ENCODE data around the gene RASSF1. TPM values are rescaled to one million over a fixed set of nuclear protein-coding genes. Genes with fewer than 3 reads are reported as not detected.

Gene RASSF1
- total RNA-seq, 1 donor from 2014 or later, result 39.5 TPM

DNA sequence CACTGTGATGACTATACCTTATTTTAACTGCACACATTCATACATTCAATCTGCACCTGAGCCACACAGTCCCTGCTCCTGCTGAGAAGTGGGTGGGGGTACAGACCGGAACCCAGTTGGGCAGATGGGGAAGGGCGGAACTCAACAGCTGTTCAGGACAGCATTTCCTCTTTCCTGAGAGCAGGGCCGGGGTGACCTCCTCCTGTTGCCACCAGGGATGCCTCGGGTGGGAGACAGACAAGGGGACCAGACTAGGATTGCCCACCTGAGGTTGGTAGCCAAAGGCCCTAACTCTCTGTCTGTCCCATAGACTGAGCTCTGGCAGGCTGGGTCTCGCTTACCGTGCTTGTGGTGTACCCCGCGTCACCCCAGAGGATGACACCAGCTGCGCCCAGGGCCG lies 22.0 kb downstream of the RASSF1 start:
- ATAC-seq (no peak), DNase-seq (peak; percentile 61)
- Histone ChIP-seq H3K27me3 (ENCODE audit: low read depth) (no peaks in the 10 kb centered on the region), H3K36me3 (peaks cover 47% of the 10 kb centered on the region), H3K27ac (peak overlapping the region; percentile 98), H3K4me1 (peaks cover 88% of the 10 kb centered on the region), H3K9me3 (no peaks in the 10 kb centered on the region), H3K4me3 (peak overlapping the region; percentile 91)
- TF ChIP-seq, protein P1, sequence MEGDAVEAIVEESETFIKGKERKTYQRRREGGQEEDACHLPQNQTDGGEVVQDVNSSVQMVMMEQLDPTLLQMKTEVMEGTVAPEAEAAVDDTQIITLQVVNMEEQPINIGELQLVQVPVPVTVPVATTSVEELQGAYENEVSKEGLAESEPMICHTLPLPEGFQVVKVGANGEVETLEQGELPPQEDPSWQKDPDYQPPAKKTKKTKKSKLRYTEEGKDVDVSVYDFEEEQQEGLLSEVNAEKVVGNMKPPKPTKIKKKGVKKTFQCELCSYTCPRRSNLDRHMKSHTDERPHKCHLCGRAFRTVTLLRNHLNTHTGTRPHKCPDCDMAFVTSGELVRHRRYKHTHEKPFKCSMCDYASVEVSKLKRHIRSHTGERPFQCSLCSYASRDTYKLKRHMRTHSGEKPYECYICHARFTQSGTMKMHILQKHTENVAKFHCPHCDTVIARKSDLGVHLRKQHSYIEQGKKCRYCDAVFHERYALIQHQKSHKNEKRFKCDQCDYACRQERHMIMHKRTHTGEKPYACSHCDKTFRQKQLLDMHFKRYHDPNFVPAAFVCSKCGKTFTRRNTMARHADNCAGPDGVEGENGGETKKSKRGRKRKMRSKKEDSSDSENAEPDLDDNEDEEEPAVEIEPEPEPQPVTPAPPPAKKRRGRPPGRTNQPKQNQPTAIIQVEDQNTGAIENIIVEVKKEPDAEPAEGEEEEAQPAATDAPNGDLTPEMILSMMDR (IDR thresholded peaks at IDR 0.05), result no peak
- intact Hi-C loops (cut with DNase I), result no loop called here

DNA sequence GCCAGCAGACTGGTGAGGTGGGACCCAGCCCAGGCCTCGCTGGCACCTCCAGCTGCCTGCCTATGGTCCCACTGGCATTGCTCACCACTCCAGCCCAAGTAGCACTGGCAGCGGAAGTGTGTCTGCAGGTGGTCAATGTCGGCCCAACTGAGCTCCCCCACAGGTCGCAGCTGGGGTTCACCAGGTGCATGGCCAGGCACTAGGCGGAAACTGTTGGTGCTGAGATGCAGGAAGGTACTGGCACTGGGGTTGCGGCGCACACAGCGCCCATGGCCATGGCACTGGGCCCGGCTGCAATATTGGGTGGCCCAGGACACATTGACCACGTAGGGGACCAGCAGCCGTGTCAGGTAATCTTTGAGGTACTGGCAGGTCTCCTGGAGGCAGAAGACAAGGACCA lies 22.5 kb downstream of the RASSF1 start:
- H3K36me3 ChIP-seq, result peaks cover 47% of the 10 kb centered on the region
- intact Hi-C loops (cut with DNase I), result no loop called here
- DNase-seq (no peak), ATAC-seq (no peak)
- H3K4me1 ChIP-seq, result peaks cover 88% of the 10 kb centered on the region
- TF ChIP-seq, protein P1 (IDR thresholded peaks at IDR 0.05), result no peak
- peak overlapping the region; percentile 91 for H3K4me3 ChIP-seq
- peak overlapping the region; percentile 98 for H3K27ac ChIP-seq
- H3K27me3 ChIP-seq (ENCODE audit: low read depth), result no peaks in the 10 kb centered on the region
- no peaks in the 10 kb centered on the region for H3K9me3 ChIP-seq

DNA sequence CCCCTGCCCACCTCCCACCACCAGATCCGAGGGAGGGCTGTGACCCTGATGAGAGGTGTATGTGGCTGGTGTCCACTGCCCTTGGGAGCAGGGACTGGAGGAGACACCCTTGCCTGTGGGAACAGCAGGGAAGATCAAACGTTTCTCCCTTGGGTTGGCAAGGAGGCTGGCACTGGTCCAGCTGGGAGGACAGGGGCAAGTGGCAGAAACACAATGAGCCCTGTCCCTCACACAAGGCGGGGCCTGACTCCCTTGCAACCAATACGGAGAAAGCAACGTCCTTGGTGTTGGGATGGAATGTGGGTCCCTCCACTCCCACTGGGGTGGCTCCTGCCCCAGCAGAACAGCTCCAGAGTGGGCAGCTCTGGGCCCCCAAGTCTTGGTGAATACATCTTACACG lies 23.3 kb downstream of the RASSF1 start:
- Histone ChIP-seq H3K27ac (peak overlapping the region; percentile 98), H3K4me1 (peaks cover 81% of the 10 kb centered on the region), H3K9me3 (no peaks in the 10 kb centered on the region), H3K4me3 (peak overlapping the region; percentile 91), H3K27me3 (ENCODE audit: low read depth) (no peaks in the 10 kb centered on the region), H3K36me3 (peaks cover 47% of the 10 kb centered on the region)
- TF ChIP-seq, protein P1 (IDR thresholded peaks at IDR 0.05), result no peak
- DNase-seq (peak; percentile 71), ATAC-seq (no peak)
- intact Hi-C loops (cut with DNase I), result no loop called here

DNA sequence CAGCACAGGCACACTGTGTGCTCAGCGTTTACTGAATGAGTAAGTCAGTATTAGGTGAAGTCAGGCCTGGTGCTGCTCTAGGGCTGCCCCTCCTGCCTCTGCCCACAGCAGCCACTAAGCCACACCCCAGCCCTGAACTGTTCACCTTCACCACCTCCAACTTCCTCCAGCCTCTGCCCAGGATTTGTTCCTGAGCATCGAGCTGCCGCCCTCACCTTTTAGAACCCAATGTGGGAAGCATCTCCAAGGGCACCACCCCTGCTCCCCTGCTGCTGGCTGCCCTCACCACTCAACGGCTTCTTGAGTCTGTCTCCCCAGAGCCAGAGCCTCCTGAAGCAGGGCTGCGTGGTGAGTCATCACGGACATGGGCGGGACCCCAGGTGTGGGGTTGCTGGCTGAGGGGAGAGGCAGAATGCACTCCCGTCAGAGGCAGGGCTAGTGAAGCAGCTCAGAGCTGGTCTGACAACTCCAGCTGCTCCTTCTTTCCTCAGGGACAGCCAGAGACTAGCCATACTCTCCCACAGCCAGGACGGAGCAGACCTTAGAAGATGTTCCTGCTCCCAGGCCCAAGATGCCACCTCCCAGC lies 23.9 kb downstream of the RASSF1 start:
- H3K27me3 ChIP-seq (ENCODE audit: low read depth), result no peaks in the 10 kb centered on the region
- H3K4me1 ChIP-seq, result peaks cover 75% of the 10 kb centered on the region
- peak overlapping the region; percentile 98 for H3K27ac ChIP-seq
- ATAC-seq (peak; percentile 82 to 84), DNase-seq (peak; percentile 93)
- TF ChIP-seq, protein P1 (IDR thresholded peaks at IDR 0.05), result no peak
- peaks cover 47% of the 10 kb centered on the region for H3K36me3 ChIP-seq
- no peaks in the 10 kb centered on the region for H3K9me3 ChIP-seq
- H3K4me3 ChIP-seq, result peak overlapping the region; percentile 91
- intact Hi-C loops (cut with DNase I), result no loop called here

DNA sequence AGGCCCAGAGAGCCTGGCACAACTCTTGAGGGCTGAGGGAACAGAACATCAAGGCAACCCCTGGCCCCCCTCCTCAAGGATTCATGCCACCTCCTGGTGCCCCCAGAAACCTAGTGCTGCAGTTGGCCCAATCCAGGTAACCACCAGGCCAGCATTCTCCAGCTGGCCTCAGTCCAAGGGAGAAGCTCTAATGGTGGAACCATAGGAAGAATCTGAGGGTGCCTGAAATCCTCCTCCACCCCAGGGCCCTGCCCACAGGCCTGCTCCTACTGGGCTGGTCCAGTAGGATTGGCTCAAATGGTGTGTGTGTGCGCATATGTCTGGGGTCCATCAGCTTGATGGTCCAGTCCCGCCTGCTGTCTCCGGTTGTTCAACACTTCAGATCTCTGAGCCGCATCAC lies 25.8 kb downstream of the RASSF1 start:
- intact Hi-C loops (cut with DNase I), result no loop called here
- Histone ChIP-seq H3K27me3 (ENCODE audit: low read depth) (no peaks in the 10 kb centered on the region), H3K27ac (peak overlapping the region; percentile 67), H3K36me3 (peaks cover 41% of the 10 kb centered on the region), H3K9me3 (no peaks in the 10 kb centered on the region), H3K4me3 (no peak overlapping the region), H3K4me1 (peaks cover 65% of the 10 kb centered on the region)
- TF ChIP-seq, protein P1 (IDR thresholded peaks at IDR 0.05), result no peak
- DNase-seq, result no peak
- no peak for ATAC-seq

All from lower lobe of right lung (tissue), 2 donors.